Measurements from ENCODE around the gene PRRT1B. TPM values are rescaled to one million over a fixed set of nuclear protein-coding genes. Genes with fewer than 3 reads are reported as not detected.

The PRRT1B gene
- polyA plus RNA-seq, 3 donors: not detected

DNA sequence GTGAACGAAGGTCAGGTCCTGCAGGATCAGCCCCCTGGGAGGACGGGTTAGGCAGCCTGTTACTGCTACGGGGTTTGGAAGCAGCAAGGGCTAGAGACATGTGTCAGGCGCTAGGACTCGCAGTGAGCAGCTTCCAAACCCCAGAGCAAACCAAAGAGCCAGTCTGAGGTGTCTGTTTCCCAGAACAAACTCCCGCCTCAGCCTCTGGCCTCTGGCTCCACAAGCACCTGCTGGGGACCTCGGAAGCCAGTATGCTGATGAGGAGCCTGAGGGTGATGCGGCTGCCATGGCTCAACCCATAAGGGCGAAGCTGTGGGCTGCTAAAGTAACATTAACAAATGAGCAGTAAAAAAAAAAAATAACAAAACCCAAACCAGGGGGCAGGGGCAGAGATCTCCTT lies 35.0 kb downstream of the PRRT1B start:
- Histone ChIP-seq H3K9ac (ENCODE audit: insufficient read depth, low read length, poor library complexity, severe bottlenecking) (no peak overlapping the region), H3K79me2 (ENCODE audit: insufficient read depth, low read length) (peaks cover 4% of the 10 kb centered on the region), H3K9me3 (replicated peaks in 1 of 2; ENCODE audit: control insufficient read depth in 1 of 2, insufficient read depth in 1 of 2, low read length in 2 of 2) (no peaks in the 10 kb centered on the region), H2AFZ (ENCODE audit: insufficient read depth, low read depth, low read length, poor library complexity, severe bottlenecking) (no peak overlapping the region), H3K4me3 (replicated peaks in 1 of 3; ENCODE audit: low read depth in 2 of 3, low read length in 3 of 3) (no peak overlapping the region), H3K27ac (ENCODE audit: low read depth in 1 of 2, low read length in 2 of 2) (no peak overlapping the region), H3K36me3 (replicated peaks in 1 of 2; ENCODE audit: control insufficient read depth in 1 of 2, insufficient read depth in 2 of 2, low read length in 2 of 2) (peaks cover 84 to 96% of the 10 kb centered on the region in 2 donors), H4K20me1 (ENCODE audit: insufficient read depth, low read length) (peaks cover 60% of the 10 kb centered on the region), H3K27me3 (ENCODE audit: control insufficient read depth in 2 of 2, insufficient read depth in 2 of 2, low read length in 2 of 2) (no peaks in the 10 kb centered on the region), H3K4me1 (ENCODE audit: control insufficient read depth in 1 of 2, insufficient read depth in 2 of 2, low read length in 2 of 2) (peaks cover 22 to 26% of the 10 kb centered on the region in 2 donors), H3K4me2 (replicated peaks; ENCODE audit: extremely low read depth, low read length, poor library complexity, severe bottlenecking) (no peak overlapping the region)
- H3K27me3 Mint-ChIP-seq (ENCODE audit: low read depth in 3 of 3): no peaks in the 10 kb centered on the region
- 100% methylated on average over 4 of the region's 9 CpGs for WGBS (ENCODE audit: insufficient coverage)
- H3K36me3 Mint-ChIP-seq: peaks cover 81 to 96% of the 10 kb centered on the region in 2 donors
- intact Hi-C loops (cut with micrococcal nuclease): no loop called here
- peak overlapping the region in 1 of 7 donors; percentile 23 for H3K27ac Mint-ChIP-seq
- peaks cover 19% of the 10 kb centered on the region for H3K4me1 Mint-ChIP-seq
- no peaks in the 10 kb centered on the region for H3K9me3 Mint-ChIP-seq
- DNase-seq: no peak
- no peak overlapping the region for H3K4me3 Mint-ChIP-seq
- TF ChIP-seq, protein P1, sequence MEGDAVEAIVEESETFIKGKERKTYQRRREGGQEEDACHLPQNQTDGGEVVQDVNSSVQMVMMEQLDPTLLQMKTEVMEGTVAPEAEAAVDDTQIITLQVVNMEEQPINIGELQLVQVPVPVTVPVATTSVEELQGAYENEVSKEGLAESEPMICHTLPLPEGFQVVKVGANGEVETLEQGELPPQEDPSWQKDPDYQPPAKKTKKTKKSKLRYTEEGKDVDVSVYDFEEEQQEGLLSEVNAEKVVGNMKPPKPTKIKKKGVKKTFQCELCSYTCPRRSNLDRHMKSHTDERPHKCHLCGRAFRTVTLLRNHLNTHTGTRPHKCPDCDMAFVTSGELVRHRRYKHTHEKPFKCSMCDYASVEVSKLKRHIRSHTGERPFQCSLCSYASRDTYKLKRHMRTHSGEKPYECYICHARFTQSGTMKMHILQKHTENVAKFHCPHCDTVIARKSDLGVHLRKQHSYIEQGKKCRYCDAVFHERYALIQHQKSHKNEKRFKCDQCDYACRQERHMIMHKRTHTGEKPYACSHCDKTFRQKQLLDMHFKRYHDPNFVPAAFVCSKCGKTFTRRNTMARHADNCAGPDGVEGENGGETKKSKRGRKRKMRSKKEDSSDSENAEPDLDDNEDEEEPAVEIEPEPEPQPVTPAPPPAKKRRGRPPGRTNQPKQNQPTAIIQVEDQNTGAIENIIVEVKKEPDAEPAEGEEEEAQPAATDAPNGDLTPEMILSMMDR (IDR thresholded peaks at IDR 0.05): no peak

DNA sequence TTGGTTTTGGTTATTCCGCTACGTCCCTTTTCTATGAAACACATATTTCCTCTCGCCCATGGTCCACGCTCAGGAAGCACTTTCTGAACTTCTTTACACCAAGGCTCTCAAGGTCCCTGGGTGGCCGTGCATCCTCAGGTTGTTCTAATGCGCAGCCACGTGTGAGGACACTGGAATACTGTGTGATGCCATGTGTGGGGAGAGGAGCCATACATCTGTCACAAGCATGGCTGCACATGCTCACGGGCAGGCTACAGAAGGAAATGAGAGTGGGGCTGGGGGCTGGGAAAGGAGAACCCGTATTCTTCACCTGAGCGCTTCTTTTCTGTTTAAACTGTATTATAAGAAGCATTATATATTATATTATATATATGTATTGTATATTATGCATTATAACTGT lies 36.7 kb downstream of the PRRT1B start:
- peaks cover 68 to 79% of the 10 kb centered on the region in 2 donors for H3K36me3 ChIP-seq (replicated peaks in 1 of 2; ENCODE audit: control insufficient read depth in 1 of 2, insufficient read depth in 2 of 2, low read length in 2 of 2)
- Mint-ChIP-seq H3K4me1 (peaks cover 36% of the 10 kb centered on the region), H3K27ac (no peak overlapping the region), H3K36me3 (peaks cover 75 to 91% of the 10 kb centered on the region in 2 donors), H3K4me3 (no peak overlapping the region), H3K27me3 (ENCODE audit: low read depth in 3 of 3) (no peaks in the 10 kb centered on the region), H3K9me3 (no peaks in the 10 kb centered on the region)
- H3K27me3 ChIP-seq (ENCODE audit: control insufficient read depth in 2 of 2, insufficient read depth in 2 of 2, low read length in 2 of 2): no peaks in the 10 kb centered on the region
- WGBS (ENCODE audit: insufficient coverage): 91% methylated on average over 7 of the region's 10 CpGs
- peaks cover 56% of the 10 kb centered on the region for H4K20me1 ChIP-seq (ENCODE audit: insufficient read depth, low read length)
- no peak overlapping the region for H3K4me3 ChIP-seq (replicated peaks in 1 of 3; ENCODE audit: low read depth in 2 of 3, low read length in 3 of 3)
- TF ChIP-seq, protein P1 (IDR thresholded peaks at IDR 0.05): no peak
- no peak overlapping the region for H2AFZ ChIP-seq (ENCODE audit: insufficient read depth, low read depth, low read length, poor library complexity, severe bottlenecking)
- intact Hi-C loops (cut with micrococcal nuclease): no loop called here
- peak in 1 of 3 donors; percentile 3 for DNase-seq
- no peak overlapping the region for H3K4me2 ChIP-seq (replicated peaks; ENCODE audit: extremely low read depth, low read length, poor library complexity, severe bottlenecking)
- H3K27ac ChIP-seq (ENCODE audit: low read depth in 1 of 2, low read length in 2 of 2): no peak overlapping the region
- H3K9ac ChIP-seq (ENCODE audit: insufficient read depth, low read length, poor library complexity, severe bottlenecking): no peak overlapping the region
- peaks cover 34 to 42% of the 10 kb centered on the region in 2 donors for H3K4me1 ChIP-seq (ENCODE audit: control insufficient read depth in 1 of 2, insufficient read depth in 2 of 2, low read length in 2 of 2)
- H3K9me3 ChIP-seq (replicated peaks in 1 of 2; ENCODE audit: control insufficient read depth in 1 of 2, insufficient read depth in 1 of 2, low read length in 2 of 2): no peaks in the 10 kb centered on the region
- H3K79me2 ChIP-seq (ENCODE audit: insufficient read depth, low read length): peaks cover 4% of the 10 kb centered on the region
